Ishikawa (cell line): ENCODE measurements around the gene FABP1.

Source experiments
- CEBPB ChIP-seq: IDR thresholded peaks from 2 replicates; pipeline ENCODE4 v1.6.1; 2012
- CREB1 ChIP-seq: IDR thresholded peaks from 2 replicates; pipeline ENCODE4 v1.6.1; 2012; ENCODE audit warnings: low read depth
- EGR1 ChIP-seq: IDR thresholded peaks from 2 replicates; pipeline ENCODE4 v1.6.1; 2012
- EP300 ChIP-seq: IDR thresholded peaks from 2 replicates; pipeline ENCODE4 v1.6.1; 2012; ENCODE audit warnings: borderline replicate concordance
- FOXM1 ChIP-seq: IDR thresholded peaks from 2 replicates; pipeline ENCODE4 v1.6.1; 2012; ENCODE audit warnings: low read depth, borderline replicate concordance
- NFIC ChIP-seq: IDR thresholded peaks from 2 replicates; pipeline ENCODE4 v1.6.1; 2012
- TAF1 ChIP-seq: IDR thresholded peaks from 2 replicates; pipeline ENCODE4 v1.6.1; 2012; ENCODE audit warnings: low read depth, mild to moderate bottlenecking
- TEAD4 ChIP-seq: IDR thresholded peaks from 2 replicates; pipeline ENCODE4 v1.6.1; 2012
- YY1 ChIP-seq: IDR thresholded peaks from 2 replicates; pipeline ENCODE4 v1.6.1; 2012; ENCODE audit warnings: low read depth
- ZBTB7A ChIP-seq: IDR thresholded peaks from 2 replicates; pipeline ENCODE4 v1.6.1; 2012; ENCODE audit warnings: low read depth
- TF ChIP-seq, protein P1 (sequence below): IDR thresholded peaks from 2 replicates; pipeline ENCODE4 v1.6.1; 2012
- TF ChIP-seq, protein P2 (sequence below): IDR thresholded peaks from 2 replicates; pipeline ENCODE4 v1.6.1; 2012; ENCODE audit warnings: low read depth, mild to moderate bottlenecking
- TF ChIP-seq, protein P3 (sequence below): IDR thresholded peaks from 2 replicates; pipeline ENCODE4 v1.6.1; 2012

DNA sequence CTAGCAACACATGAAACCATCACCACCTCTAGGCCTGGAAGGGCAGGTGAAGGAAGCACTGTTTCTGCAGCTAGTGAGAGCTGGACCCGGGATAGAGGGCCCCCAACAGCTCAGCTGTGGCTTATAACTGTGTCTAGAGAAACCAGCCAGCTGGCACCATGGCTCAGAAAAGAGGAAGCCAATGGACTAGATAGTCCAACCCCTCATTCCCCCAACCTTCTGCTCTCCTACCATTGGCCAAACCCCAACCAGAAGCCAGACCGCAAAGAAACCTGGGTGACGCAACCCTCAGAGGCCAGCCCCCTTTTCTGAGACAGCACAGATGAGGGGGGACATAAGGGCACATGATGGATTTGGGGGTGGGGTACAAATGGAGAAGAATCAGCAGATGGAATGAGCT lies 35.9 kb downstream of the FABP1 start:
- TF ChIP-seq, protein P1, sequence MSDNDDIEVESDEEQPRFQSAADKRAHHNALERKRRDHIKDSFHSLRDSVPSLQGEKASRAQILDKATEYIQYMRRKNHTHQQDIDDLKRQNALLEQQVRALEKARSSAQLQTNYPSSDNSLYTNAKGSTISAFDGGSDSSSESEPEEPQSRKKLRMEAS: no peak
- TF ChIP-seq YY1 (no peak), EP300 (no peak), TEAD4 (no peak), ZBTB7A (no peak), FOXM1 (no peak), TAF1 (no peak), NFIC (no peak), CEBPB (no peak), CREB1 (no peak), EGR1 (no peak)
- TF ChIP-seq, protein P2, sequence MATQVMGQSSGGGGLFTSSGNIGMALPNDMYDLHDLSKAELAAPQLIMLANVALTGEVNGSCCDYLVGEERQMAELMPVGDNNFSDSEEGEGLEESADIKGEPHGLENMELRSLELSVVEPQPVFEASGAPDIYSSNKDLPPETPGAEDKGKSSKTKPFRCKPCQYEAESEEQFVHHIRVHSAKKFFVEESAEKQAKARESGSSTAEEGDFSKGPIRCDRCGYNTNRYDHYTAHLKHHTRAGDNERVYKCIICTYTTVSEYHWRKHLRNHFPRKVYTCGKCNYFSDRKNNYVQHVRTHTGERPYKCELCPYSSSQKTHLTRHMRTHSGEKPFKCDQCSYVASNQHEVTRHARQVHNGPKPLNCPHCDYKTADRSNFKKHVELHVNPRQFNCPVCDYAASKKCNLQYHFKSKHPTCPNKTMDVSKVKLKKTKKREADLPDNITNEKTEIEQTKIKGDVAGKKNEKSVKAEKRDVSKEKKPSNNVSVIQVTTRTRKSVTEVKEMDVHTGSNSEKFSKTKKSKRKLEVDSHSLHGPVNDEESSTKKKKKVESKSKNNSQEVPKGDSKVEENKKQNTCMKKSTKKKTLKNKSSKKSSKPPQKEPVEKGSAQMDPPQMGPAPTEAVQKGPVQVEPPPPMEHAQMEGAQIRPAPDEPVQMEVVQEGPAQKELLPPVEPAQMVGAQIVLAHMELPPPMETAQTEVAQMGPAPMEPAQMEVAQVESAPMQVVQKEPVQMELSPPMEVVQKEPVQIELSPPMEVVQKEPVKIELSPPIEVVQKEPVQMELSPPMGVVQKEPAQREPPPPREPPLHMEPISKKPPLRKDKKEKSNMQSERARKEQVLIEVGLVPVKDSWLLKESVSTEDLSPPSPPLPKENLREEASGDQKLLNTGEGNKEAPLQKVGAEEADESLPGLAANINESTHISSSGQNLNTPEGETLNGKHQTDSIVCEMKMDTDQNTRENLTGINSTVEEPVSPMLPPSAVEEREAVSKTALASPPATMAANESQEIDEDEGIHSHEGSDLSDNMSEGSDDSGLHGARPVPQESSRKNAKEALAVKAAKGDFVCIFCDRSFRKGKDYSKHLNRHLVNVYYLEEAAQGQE: no peak
- TF ChIP-seq, protein P3, sequence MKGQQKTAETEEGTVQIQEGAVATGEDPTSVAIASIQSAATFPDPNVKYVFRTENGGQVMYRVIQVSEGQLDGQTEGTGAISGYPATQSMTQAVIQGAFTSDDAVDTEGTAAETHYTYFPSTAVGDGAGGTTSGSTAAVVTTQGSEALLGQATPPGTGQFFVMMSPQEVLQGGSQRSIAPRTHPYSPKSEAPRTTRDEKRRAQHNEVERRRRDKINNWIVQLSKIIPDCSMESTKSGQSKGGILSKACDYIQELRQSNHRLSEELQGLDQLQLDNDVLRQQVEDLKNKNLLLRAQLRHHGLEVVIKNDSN: no peak
